GM19372 (cell line): ENCODE results near the gene MFSD8.
"Not testable (repeated sequence)": the region's sequence is repeated elsewhere in the genome, so short reads cannot be mapped to it uniquely, and the experiment has no call there.

Experiments used
- ATAC-seq: cut with Tn5 transposase; IDR thresholded peaks from one replicate; pipeline ENCODE4 v1.9.1; 2021; ENCODE audit warnings: mild to moderate bottlenecking, low read depth, moderate library complexity; ENCODE audit not compliant: unreplicated experiment

MFSD8 gene

DNA sequence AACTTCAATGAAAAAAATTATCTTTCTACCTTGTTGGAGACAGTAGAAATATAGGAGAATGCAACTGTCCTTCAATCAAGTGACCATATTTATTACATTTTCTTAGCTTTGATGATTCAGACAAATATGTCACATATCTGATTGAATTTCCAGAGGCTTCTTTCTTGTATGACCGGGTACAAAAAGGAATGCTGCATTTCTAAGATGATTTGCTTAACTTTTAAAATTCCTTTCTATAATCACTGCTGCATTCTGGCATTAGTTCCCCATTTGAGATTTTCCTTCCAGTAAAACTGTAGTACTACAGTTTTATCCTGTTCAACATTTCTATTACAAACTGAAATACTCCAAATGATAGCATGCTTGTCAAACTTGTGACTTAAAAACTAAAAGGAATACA lies 5.2 kb downstream of the MFSD8 start:
- no peak for ATAC-seq

DNA sequence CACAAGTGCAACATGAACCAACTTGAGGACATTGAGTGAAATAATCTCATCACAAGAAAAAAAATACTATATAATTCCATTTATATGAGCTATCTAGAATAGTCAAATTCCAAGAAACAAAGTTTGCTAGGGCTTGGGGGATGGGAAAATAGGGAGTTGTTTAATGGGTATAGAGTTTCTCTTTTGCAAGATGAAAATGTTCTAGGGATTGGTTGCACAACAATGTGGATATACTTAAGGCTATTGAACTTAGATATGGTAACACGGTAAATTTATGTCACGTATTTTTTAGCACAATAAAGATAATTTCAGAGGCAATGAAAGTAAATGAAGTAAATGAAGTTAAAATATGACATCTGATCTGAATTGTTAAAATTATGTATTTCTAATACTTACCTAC lies 7.9 kb downstream of the MFSD8 start:
- ATAC-seq: no peak

DNA sequence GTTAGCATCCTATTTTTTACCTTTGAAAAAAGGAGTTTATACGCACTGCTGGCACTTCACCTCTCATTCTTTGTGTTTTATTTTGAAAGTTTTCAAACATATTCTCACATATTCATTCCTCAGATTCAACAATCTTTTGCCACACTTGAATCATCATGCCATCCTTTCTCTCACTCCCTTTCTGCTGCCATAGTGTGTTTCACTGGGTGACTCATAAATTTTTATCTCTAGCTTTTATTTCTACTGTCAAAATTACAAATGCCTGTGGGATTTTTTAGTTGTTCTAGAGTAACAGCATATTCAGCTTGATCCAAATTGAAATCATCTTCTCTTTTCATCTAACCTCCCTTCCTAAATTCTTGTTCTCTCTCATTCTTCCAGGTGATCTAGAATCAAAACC lies 28.0 kb downstream of the MFSD8 start:
- no peak for ATAC-seq

DNA sequence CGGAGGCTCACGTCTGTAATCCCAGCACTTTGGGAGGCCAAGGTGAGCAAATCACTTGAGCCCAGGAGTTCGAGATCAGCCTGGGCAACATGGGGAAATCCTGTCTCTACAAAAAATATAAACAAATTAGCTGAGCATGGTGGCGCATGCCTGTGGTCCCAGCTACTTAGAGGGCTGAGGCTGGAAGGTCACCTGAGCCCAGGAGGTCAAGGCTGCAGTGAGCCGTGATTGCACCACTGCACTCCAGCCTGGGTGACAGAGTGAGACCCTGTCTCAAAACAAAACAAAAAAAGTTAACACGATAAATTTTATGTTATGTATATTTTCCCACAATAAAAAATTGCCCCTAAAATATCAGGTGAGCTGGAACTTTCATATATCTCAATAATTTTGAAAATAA lies 33.1 kb downstream of the MFSD8 start:
- not testable (repeated sequence) for ATAC-seq

DNA sequence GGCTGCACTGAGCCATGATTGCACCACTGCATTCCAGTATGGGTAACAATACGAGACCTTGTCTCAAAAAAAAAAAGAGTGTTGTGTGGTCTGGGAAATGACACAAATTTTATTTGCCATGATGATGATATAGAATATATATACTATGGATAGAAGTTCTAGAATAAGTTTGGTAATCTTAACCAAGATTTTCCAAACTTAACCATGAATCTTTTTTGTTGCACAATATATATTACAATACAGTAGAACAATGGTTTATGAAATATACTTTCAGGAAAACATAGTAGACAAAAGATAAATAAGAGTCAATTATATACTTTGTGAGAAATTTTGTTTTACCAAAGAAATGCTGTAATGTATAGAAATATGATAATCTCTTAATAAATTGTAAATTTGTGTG lies 34.8 kb downstream of the MFSD8 start:
- no peak for ATAC-seq

DNA sequence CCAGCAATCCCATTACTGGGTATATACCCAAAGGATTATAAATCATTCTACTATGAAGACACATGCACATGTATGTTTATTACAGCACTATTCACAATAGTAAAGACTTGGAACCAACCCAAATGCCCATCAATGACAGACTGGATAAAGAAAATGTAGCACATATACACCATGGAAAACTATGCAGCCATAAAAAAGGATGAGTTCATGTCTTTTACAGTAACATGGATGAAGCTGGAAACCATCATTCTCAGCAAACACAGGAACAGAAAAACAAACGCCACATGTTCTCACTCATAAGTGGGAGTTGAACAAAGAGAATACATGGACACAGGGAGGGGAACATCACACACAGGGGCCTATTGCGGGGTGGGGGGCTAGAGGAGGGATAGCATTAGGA lies 39.3 kb downstream of the MFSD8 start:
- not testable (repeated sequence) for ATAC-seq

DNA sequence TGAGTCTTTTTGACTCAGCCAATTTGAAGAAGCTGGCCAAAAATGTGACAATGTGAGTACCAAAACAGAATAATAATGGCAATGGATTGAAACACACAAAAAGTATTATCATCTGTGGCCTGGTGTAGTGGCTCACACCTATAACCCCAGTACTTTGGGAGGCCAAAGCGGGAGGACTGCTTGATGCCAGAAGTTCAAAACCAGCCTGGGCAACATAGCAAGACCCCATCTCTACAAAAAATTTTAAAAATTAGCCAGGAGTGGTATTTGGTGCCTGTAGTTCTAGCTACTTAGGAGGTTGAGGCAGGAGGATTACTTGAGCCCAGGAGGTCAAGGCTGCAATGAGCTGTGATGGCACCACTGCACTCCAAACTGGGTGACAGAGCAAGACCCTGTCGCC lies 42.7 kb downstream of the MFSD8 start:
- no peak for ATAC-seq

DNA sequence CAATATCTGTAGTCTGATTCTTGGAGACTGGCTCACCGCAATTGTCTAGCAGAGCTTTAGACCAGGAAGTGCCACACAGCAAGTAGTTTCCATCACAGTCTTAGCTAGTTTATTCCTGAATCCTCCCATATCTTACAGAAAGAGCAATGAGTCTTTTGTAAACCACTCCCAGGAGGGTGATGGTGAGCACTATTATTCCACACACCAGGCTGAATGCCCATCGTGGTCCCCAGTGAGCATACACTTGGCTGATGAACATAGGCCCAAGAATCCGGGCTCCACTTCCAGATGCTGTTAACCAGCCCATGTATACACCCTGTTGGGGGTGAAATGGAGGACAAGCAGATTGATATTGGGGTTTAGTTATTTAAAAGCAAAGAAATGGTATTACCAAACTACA lies 44.5 kb downstream of the MFSD8 start:
- ATAC-seq: no peak

DNA sequence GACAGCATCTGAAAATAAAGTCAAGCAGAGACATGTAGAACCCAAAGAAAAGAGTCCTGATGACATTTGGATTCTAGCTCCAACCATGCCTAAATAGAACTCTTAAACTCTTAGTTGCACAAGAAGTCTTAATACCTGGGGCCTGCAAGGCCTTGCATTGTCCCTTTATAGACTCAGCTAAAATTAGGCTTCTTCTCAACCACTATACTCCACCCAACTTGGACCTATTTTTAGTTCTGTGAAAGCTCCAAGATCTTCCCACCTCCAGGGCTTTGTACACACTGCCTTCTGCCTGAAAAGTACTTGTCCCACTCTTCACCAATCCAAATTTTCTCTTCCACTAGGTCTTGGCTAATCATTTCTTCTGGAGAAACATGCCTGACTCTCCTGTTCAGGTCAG lies 47.8 kb downstream of the MFSD8 start:
- ATAC-seq: no peak

DNA sequence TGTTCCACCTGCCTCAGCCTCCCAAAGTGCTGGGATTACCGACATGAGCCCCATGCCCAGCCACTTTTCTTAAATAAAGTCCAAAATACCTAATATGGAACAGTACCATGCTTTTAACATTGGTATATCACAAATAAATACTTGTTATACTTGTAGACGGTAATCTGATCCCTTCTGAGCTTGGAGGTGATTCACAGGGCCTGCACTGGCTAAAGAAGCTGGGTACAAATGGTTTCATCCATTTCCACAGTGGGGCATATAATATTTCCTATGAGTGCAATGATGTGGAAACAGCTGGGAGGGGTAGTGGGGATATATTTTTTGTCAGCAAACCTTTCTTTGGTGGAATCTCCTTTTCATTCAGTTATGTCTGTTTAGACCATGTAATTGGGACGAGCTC lies 48.5 kb downstream of the MFSD8 start:
- no peak for ATAC-seq

DNA sequence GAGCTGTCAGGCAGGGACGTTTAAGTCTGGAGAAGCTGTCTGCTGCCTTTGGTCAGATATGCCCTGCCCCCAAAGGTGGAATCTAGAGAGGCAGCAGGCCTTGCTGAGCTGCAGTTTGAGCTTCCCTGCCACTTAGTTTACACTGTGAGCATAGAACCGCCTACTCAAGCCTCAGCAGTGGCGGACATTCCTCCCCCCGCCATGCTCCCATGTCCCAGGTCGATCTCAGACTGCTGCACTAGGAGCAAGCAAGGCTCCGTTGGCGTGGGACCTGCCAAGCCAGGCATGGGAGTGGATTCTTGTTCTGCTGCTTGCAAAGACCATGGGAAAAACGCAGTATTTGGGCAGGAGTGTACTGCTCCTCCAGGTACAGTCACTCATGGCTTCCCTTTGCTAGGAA lies 59.9 kb downstream of the MFSD8 start:
- no peak for ATAC-seq

DNA sequence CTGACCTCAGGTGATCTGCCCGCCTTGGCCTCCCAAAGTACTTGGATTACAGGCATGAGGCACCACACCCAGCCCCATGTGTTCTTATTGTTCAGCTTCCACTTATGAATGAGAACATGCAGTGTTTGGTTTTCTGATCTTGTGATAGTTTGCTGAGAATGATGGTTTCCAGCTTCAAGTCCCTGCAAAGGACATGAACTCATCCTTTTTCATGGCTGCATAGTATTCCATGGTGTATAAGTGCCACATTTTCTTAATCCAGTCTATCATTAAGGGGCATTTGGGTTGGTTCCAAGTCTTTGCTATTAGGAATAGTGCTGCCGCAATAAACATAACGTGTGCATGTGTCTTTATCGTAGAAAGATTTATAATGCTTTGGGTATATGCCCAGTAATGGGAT lies 65.3 kb downstream of the MFSD8 start:
- ATAC-seq: not testable (repeated sequence)

DNA sequence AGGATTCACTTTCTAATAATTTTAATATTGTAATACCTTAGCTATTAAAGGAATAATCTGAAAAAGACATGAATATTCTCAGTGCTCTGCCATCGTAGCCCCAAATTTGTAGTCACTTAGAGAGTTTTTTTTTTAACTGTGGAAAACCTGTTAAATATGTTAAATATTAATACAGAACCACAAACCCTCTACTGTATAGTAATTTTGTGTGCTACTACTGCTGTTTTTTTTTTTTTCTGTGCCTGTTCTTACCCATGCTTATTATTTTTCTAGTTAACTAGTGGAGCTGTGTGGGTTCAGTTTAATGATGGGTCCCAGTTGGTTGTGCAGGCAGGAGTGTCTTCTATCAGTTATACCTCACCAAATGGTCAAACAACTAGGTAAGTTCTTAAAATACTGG lies 68.4 kb downstream of the MFSD8 start:
- ATAC-seq: no peak

DNA sequence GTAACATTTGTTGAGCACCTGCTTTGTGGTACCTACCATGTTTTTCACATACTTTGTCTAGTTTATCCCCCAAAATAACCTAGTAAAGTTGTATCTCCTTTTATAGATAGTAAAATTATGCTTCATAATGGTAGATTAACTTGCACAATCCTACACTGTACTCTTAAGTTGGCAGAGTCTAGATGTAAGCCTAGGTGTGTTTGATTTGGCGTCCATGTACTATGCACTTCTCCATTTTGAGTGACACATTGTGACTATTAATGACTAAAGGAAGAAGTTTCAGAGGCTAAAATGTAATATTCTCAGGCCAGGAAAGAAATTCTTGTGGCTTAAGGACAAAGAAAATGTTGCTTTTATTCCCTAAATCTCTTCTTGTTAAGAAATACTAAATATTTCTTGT lies 68.9 kb downstream of the MFSD8 start:
- ATAC-seq: no peak

DNA sequence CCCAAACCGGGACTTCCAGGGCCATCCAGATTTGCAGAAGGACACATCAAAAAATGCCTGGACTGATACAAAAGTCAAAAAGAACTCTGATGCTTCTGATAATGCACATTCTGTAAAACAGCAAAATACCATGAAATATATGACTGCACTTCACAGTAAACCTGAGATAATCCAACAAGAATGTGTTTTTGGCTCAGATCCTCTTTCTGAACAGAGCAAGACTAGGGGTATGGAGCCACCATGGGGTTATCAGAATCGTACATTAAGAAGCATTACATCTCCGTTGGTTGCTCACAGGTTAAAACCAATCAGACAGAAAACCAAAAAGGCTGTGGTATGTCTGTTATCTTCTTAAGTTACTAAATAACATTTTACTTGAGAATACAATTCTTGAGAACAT lies 75.1 kb downstream of the MFSD8 start:
- no peak for ATAC-seq

DNA sequence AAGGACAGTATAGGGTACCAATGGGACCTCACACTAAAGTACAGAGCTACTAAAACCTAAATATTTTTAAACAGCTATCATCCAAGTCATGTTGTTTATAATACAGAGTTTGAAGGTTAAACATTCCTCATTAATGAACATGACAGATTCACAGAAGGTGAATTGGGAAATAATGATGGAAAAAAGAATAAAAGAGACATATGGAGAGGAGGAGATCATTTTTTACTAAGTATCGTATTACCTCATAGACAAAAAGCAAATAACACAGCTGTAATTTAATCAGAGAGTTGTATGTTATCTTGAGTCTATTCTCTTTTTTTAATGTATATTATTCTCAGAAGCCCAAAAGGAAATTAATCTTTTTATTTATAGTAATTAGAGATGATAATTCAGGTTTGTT lies 76.4 kb downstream of the MFSD8 start:
- ATAC-seq: no peak

DNA sequence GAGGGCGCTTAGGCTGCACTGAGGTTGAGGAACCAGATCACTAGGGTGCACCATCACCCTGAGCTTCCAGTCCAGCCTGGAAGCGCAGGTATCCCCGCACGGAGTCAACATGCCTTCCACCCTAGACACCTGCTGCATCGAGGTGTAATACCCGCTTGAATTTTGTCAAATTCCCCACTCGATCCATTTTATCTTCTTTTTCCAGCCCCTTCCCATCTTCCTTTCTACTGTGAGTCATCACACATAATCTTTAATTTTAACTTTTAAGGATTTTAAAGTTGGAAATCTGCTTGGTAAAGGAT lies 83.5 kb downstream of the MFSD8 start:
- ATAC-seq: peak; percentile 37

DNA sequence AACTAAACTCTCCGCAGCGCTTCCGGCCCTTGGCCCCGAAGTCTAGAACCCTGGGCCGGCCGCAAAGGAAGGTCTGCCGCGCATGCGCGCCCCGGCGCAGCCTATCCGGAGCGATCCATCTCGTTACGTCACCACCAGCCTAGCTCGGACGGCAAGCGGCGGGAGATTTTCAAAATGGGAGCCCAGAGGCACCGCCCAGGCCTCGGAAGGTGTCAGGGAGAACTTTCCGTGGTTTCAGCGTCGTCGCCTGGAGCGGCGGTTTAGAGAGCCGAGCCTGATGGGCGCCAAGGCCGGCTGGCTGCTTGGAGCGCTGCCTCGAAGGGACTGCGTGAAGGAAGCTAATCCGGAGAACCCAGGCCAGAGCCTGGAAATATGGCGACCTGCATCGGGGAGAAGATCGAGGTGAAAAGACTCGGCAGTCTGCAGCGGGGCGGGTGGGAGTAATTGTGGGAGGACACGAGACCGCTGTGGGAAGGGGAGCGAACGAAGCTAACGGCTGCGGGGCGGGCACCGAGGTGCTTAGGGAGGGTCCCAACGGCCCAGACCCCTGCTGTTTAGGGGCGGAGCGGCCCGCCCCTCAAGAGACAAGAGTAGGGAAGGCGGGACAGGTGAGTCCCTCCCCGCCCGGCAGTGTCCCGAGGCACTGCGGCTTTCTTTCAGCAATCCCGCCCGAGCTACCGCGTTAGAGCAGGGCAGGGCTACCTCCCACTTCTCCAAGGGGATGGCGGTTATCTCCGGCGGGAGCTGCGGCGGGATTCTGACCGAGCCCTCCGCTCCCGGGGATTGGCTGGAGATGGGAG lies 84.0 kb downstream of the MFSD8 start, which contains the start of gene PLK4:
Gene PLK4 (plus strand): TSS at position 131 of the 800 bp plus-strand sequence. CDS start 242 bp downstream, at position 373.
- ATAC-seq: peak; percentile 89

DNA sequence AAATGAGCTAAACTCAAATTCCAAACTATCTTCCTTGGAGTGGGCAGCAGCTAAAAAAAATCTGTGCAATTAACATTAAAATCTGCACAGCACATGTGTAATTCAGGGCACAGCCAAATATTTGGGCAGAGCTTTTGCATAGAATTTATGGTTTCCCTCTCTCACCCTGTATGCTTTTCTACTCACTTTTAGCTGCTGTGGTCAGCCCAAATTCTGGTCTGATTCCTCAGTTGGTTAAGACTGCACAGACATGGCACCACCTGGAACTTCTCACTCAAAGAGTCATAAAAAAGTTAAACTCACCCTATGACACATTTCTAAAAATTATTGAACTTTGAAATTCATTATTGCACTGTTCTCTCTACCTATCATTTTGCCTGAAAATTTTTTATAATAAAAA lies 89.2 kb downstream of the MFSD8 start:
- no peak for ATAC-seq

DNA sequence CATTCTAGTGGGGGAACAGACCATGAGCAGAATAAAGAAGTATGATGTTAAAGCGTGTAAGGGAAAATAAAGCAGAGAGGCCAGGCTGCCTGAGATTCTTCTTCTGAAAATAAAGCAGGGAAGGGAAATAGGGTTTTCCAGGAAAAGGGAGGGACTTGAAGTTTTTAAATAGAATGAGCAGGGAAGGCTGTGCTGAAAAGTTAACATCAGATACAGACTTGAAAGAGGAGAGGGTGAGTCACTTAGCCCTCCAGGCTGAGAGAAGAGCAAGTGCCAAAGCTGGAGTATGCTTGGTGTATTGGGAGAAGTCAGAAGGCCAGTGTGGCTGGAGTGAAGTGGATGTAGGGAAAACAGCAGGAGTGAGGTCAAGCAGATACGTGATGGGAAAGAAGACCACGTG lies 94.3 kb downstream of the MFSD8 start:
- ATAC-seq: no peak

DNA sequence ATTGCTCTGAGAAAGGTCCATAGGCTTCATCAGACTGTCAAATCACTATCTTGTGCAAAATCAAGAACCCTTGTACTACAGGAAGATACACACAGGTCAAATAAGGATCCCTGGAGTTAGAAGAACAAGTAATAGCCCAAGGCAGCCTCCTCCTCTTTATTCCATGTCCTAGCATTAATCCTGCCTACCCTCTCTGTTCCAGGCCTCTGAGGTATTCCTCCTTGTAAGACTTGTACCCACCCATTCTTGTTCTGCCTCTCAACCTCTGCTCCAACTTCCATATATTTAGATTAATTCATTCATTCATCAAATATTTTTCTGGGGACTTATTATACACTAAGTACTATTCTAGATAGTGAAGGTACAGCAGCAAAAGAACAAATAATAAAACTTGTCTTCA lies 94.7 kb downstream of the MFSD8 start:
- no peak for ATAC-seq

DNA sequence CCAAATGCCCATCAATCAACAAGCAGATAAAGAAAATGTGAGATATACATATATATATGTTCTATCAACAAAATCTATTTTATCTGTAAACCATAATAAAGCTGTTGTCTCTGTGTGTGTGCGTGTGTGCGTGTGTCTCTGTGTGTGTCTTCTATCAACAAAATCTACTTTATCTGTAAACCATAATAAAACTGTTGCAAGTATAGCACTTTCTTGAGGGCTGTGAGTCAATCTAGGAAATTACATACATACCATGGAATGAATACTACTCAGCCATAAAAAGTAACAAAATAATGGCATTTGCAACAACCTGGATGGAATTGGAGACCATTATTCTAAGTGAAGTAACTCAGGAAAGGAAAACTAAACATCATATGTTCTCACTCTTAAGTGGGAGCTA lies 96.8 kb downstream of the MFSD8 start:
- no peak for ATAC-seq
